HepG2 (cell line): ENCODE measurements around the gene CAB39. TPM values are rescaled to one million over a fixed set of nuclear protein-coding genes. Genes with fewer than 3 reads are reported as not detected.

Experiments
- ARNT ChIP-seq: fragments of 450-650 bp; IDR thresholded peaks from 2 replicates; pipeline ENCODE4 v1.6.1; 2017
- GMEB1 ChIP-seq: sonication (generic); formaldehyde crosslinking; IDR thresholded peaks from 2 replicates; pipeline ENCODE4 v1.5.1; 2020; ENCODE audit warnings: missing genetic modification reagents, mild to moderate bottlenecking, borderline replicate concordance
- HOMEZ ChIP-seq: IDR thresholded peaks from 2 replicates; pipeline ENCODE4 v1.6.1; 2016; ENCODE audit warnings: low read depth
- IRF1 ChIP-seq: sonication (generic); formaldehyde crosslinking; IDR thresholded peaks from 2 replicates; pipeline ENCODE4 v1.4.0; 2020; ENCODE audit warnings: low read depth, mild to moderate bottlenecking, missing genetic modification reagents
- MTF2 ChIP-seq: sonication (generic); formaldehyde crosslinking; IDR thresholded peaks from 2 replicates; pipeline ENCODE4 v1.5.0; 2020; ENCODE audit warnings: missing genetic modification reagents, borderline replicate concordance
- MXI1 ChIP-seq: IDR thresholded peaks from 3 replicates; pipeline ENCODE4 v1.6.1; 2012; ENCODE audit warnings: low read depth, low read length, inconsistent platforms, borderline replicate concordance
- MYNN ChIP-seq: sonication (generic); formaldehyde crosslinking; IDR thresholded peaks from 2 replicates; pipeline ENCODE4 v1.4.0; 2020; ENCODE audit warnings: mild to moderate bottlenecking, low read depth, missing genetic modification reagents
- SOX13 ChIP-seq, 3 experiments: fragments of 450-650 bp in 1 of 3; sonication (generic) in 1 of 3; formaldehyde crosslinking in 1 of 3; IDR thresholded peaks in 2 of 3; conservative IDR thresholded peaks in 1 of 3; 2 replicates each; pipeline versions ENCODE4 v1.5.0 to v1.6.1; 2016 to 2020; ENCODE audit warnings: antibody characterized with exemption in 1 of 3, mild to moderate bottlenecking in 1 of 3, missing compliant biosample characterization in 1 of 3, missing genetic modification reagents in 1 of 3, moderate library complexity in 1 of 3
- THAP7 ChIP-seq: sonication (generic); formaldehyde crosslinking; IDR thresholded peaks from 2 replicates; pipeline ENCODE4 v1.8.1; 2023; ENCODE audit warnings: mild to moderate bottlenecking, missing genetic modification reagents
- THAP9 ChIP-seq: sonication (generic); formaldehyde crosslinking; IDR thresholded peaks from 2 replicates; pipeline ENCODE4; 2020; ENCODE audit warnings: missing genetic modification reagents, mild to moderate bottlenecking, borderline replicate concordance
- ZBTB7A ChIP-seq: sonication (generic); formaldehyde crosslinking; IDR thresholded peaks from 2 replicates; pipeline ENCODE4 v1.8.0; 2022; ENCODE audit warnings: mild to moderate bottlenecking, missing genetic modification reagents
- ZMAT5 ChIP-seq: sonication (generic); formaldehyde crosslinking; IDR thresholded peaks from 2 replicates; pipeline ENCODE4 v1.5.0; 2020; ENCODE audit warnings: mild to moderate bottlenecking, low read depth, missing genetic modification reagents, borderline replicate concordance
- ZNF121 ChIP-seq: sonication (generic); formaldehyde crosslinking; IDR thresholded peaks from 2 replicates; pipeline ENCODE4 v1.5.0; 2020; ENCODE audit warnings: mild to moderate bottlenecking, missing genetic modification reagents
- ZNF549 ChIP-seq: sonication (generic); formaldehyde crosslinking; IDR thresholded peaks from 2 replicates; pipeline ENCODE4 v1.5.0; 2020; ENCODE audit warnings: missing genetic modification reagents
- ZNF570 ChIP-seq: sonication (generic); formaldehyde crosslinking; IDR thresholded peaks from 2 replicates; pipeline ENCODE4 v1.4.0; 2020; ENCODE audit warnings: mild to moderate bottlenecking, missing genetic modification reagents, borderline replicate concordance
- ZNF891 ChIP-seq: sonication (generic); formaldehyde crosslinking; IDR thresholded peaks from 2 replicates; pipeline ENCODE4 v1.5.0; 2020; ENCODE audit warnings: mild to moderate bottlenecking, missing genetic modification reagents
- polyA plus RNA-seq, 8 experiments: library from polyadenylated mRNA; depleted of rRNA in 3 of 8; stranded (reverse) in 7 of 8; unstranded in 1 of 8; fragments of >200 nt; fragmentation: Illumina TruSeq in 4 of 8; extraction: Trizol in 4 of 8; gene quantifications; 2 replicates each; pipeline versions ENCODE4 v1.2.1 to v1.2.3, GENCODE V29; 2011 to 2016; ENCODE audit warnings: low read depth in 4 of 8, missing spikeins in 1 of 8, mixed read lengths in 1 of 8; ENCODE audit not compliant: insufficient read depth in 1 of 8
- total RNA-seq, 5 experiments: library from RNA; depleted of rRNA; stranded (reverse); fragments of >200 nt; fragmentation: Illumina TruSeq; extraction: Trizol; gene quantifications; 2 replicates each; pipeline ENCODE4 v1.2.3, GENCODE V29; 2016; ENCODE audit warnings: low read depth in 1 of 5
- TF ChIP-seq, protein P1 (sequence below): sonication (generic); formaldehyde crosslinking; conservative IDR thresholded peaks from 2 replicates; pipeline ENCODE4 v1.4.0; 2020; ENCODE audit warnings: missing genetic modification reagents

CAB39 gene
- total and polyA plus RNA-seq, 2 of the 13 experiments (the other 11 are each of a cell fraction or from before 2014, with no cell fraction given) = 19.3 to 45.3 TPM

- TF ChIP-seq HOMEZ (peak; percentile 71), SOX13 (IDR thresholded peaks at IDR 0.05) (no peak), SOX13 (CRISPR knock-in tag; conservative IDR thresholded peaks at IDR 0.05 in 1 of 2, IDR thresholded peaks at IDR 0.05 in 1 of 2) (peak in 1 of 2 experiments; percentile 34; a peak in 1 of 4 replicates), ZNF549 (CRISPR knock-in tag) (no peak), ARNT (no peak), MYNN (0 out of 2 replicates have a peak, but pooled peaks have one; percentile 68), MTF2 (CRISPR knock-in tag) (peak; percentile 14; the same call in 1 of the 2 replicates), ZNF121 (peak; percentile 45; the same call in 1 of the 2 replicates), THAP9 (no peak; the same call in 1 of the 2 replicates), IRF1 (CRISPR knock-in tag) (no peak), ZNF570 (CRISPR knock-in tag) (no peak), ZBTB7A (peak; percentile 57; the same call in 1 of the 2 replicates), MXI1 (peak; percentile 85; the same call in 2 of the 3 replicates), ZNF891 (CRISPR knock-in tag) (no peak; the same call in 1 of the 2 replicates), GMEB1 (CRISPR knock-in tag) (peak; percentile 96), ZMAT5 (CRISPR knock-in tag) (no peak), THAP7 (CRISPR knock-in tag) (no peak)
- TF ChIP-seq, protein P1, sequence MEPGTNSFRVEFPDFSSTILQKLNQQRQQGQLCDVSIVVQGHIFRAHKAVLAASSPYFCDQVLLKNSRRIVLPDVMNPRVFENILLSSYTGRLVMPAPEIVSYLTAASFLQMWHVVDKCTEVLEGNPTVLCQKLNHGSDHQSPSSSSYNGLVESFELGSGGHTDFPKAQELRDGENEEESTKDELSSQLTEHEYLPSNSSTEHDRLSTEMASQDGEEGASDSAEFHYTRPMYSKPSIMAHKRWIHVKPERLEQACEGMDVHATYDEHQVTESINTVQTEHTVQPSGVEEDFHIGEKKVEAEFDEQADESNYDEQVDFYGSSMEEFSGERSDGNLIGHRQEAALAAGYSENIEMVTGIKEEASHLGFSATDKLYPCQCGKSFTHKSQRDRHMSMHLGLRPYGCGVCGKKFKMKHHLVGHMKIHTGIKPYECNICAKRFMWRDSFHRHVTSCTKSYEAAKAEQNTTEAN (CRISPR knock-in tag) = no peak
Observed at GRCh38 chr2:230712443-230713330, at the start of gene CAB39 (continued).
